SK-N-SH (cell line): ENCODE measurements around the gene WRAP73. TPM values are rescaled to one million over a fixed set of nuclear protein-coding genes. Genes with fewer than 3 reads are reported as not detected.

Experiments used
- CTCF ChIA-PET: fragments of 300-600, 350-600 bp; formaldehyde crosslinking; extraction: SDS; loops from one replicate; lab custom pipeline; 2021; lab: Yijun Ruan, JAX
- POLR2A ChIA-PET: fragments of 350-600 bp; sonication (Branson Sonifier 250); formaldehyde crosslinking; extraction: SDS; loops from one replicate; lab custom pipeline; 2020; ENCODE audit warnings: antibody characterized with exemption, inconsistent platforms; lab: Yijun Ruan, JAX
- DNase-seq: peaks from one replicate; pipeline ENCODE4 v3.0.0; 2012
- H2AFZ ChIP-seq: fragments of 200-600 bp; sonication (generic); 2 replicates; pipeline ENCODE4 v1.8.1; 2016; ENCODE audit warnings: antibody characterized with exemption, mild to moderate bottlenecking, low read depth
- H3F3A ChIP-seq: fragments of 200-600 bp; sonication (generic); replicated peaks from 2 replicates; pipeline ENCODE3; 2016; ENCODE audit warnings: antibody characterized with exemption, mild to moderate bottlenecking; ENCODE audit not compliant: insufficient read depth
- H3K27ac ChIP-seq, 2 experiments: fragments of 200-500 bp in 1 of 2; fragments of 200-600 bp in 1 of 2; sonication (Bioruptor generic) in 1 of 2; sonication (generic), shearing (Covaris generic) in 1 of 2; 2 replicates each; pipeline versions ENCODE4 v1.5.1 to v1.6.1; 2014 to 2016; ENCODE audit warnings: low read depth in 2 of 2, inconsistent platforms in 1 of 2, low read length in 1 of 2, mild to moderate bottlenecking in 1 of 2, mixed read lengths in 1 of 2
- H3K27me3 ChIP-seq: fragments of 200-600 bp; sonication (generic), shearing (Covaris generic); 2 replicates; pipeline ENCODE4 v1.6.1; 2016; ENCODE audit warnings: mixed run types; ENCODE audit not compliant: insufficient read depth
- H3K36me3 ChIP-seq, 2 experiments: fragments of 200-500 bp in 1 of 2; fragments of 200-600 bp in 1 of 2; sonication (Bioruptor generic) in 1 of 2; sonication (generic) in 1 of 2; replicated peaks in 1 of 2; 2 replicates each; pipeline versions ENCODE3 to v1.5.1; 2014 to 2016; ENCODE audit warnings: low read length in 1 of 2, mild to moderate bottlenecking in 1 of 2; ENCODE audit not compliant: insufficient read depth in 2 of 2, control insufficient read depth in 1 of 2
- H3K4me1 ChIP-seq, 2 experiments: fragments of 200-500 bp in 1 of 2; fragments of 200-600 bp in 1 of 2; sonication (Bioruptor generic) in 1 of 2; sonication (generic), shearing (Covaris generic) in 1 of 2; 2 replicates each; pipeline versions ENCODE4 v1.5.1 to v1.6.1; 2014 to 2016; ENCODE audit warnings: low read depth in 1 of 2, low read length in 1 of 2, mixed run types in 1 of 2; ENCODE audit not compliant: insufficient read depth in 2 of 2, control insufficient read depth in 1 of 2
- H3K4me2 ChIP-seq: fragments of 200-600 bp; sonication (generic), shearing (Covaris generic); 2 replicates; pipeline ENCODE4 v1.6.1; 2017; ENCODE audit warnings: mixed run types
- H3K4me3 ChIP-seq, 2 experiments: fragments of 200-500 bp in 1 of 2; fragments of 200-600 bp in 1 of 2; sonication (Bioruptor generic) in 1 of 2; sonication (generic), shearing (Covaris generic) in 1 of 2; 2 replicates each; pipeline versions ENCODE4 v1.5.1 to v1.8.1; 2014 to 2016; ENCODE audit warnings: low read depth in 2 of 2, inconsistent platforms in 1 of 2, low read length in 1 of 2, mild to moderate bottlenecking in 1 of 2, mixed read lengths in 1 of 2, moderate library complexity in 1 of 2
- H3K79me2 ChIP-seq: fragments of 200-600 bp; sonication (generic); 2 replicates; pipeline ENCODE4 v1.8.1; 2017; ENCODE audit warnings: mild to moderate bottlenecking; ENCODE audit not compliant: insufficient read depth
- H3K9ac ChIP-seq: fragments of 200-600 bp; sonication (generic); 2 replicates; pipeline ENCODE4 v1.6.1; 2017; ENCODE audit warnings: mixed run types
- H3K9me2 ChIP-seq: fragments of 200-600 bp; sonication (generic); 2 replicates; pipeline ENCODE4 v1.6.1; 2017; ENCODE audit warnings: mixed run types
- H3K9me3 ChIP-seq: fragments of 200-600 bp; sonication (generic); 2 replicates; pipeline ENCODE4 v1.6.1; 2017; ENCODE audit warnings: mixed run types, mild to moderate bottlenecking, moderate library complexity
- H4K20me1 ChIP-seq: fragments of 200-600 bp; sonication (generic); 2 replicates; pipeline ENCODE4 v1.6.1; 2017; ENCODE audit warnings: mild to moderate bottlenecking, mixed run types; ENCODE audit not compliant: insufficient read depth
- FOXM1 ChIP-seq: IDR thresholded peaks from 2 replicates; pipeline ENCODE4 v1.4.0; 2012; ENCODE audit warnings: low read depth, mild to moderate bottlenecking
- GATA2 ChIP-seq: sonication (generic); formaldehyde crosslinking; IDR thresholded peaks from 2 replicates; pipeline ENCODE4 v1.5.0; 2020; ENCODE audit warnings: mild to moderate bottlenecking, missing genetic modification reagents
- IRF3 ChIP-seq: fragments of 150-350 bp; IDR thresholded peaks from 2 replicates; pipeline ENCODE4 v1.6.1; 2016; ENCODE audit warnings: mild to moderate bottlenecking, low read depth, low read length
- NFIC ChIP-seq: IDR thresholded peaks from 2 replicates; pipeline ENCODE4 v1.4.0; 2012; ENCODE audit warnings: borderline replicate concordance
- NRF1 ChIP-seq: IDR thresholded peaks from 2 replicates; pipeline ENCODE4 v1.6.1; 2012; ENCODE audit warnings: low read depth, mild to moderate bottlenecking, low read length
- RCOR1 ChIP-seq: fragments of 150-350 bp; IDR thresholded peaks from 2 replicates; pipeline ENCODE4 v1.6.1; 2017; ENCODE audit warnings: antibody characterized with exemption, low read length
- REST ChIP-seq: IDR thresholded peaks from 2 replicates; pipeline ENCODE4 v1.6.1; 2012; ENCODE audit warnings: mild to moderate bottlenecking, low read depth, low read length, moderate library complexity
- RXRA ChIP-seq: IDR thresholded peaks from 2 replicates; pipeline ENCODE4 v1.4.0; 2012; ENCODE audit warnings: low read depth, mild to moderate bottlenecking, borderline replicate concordance
- SIN3A ChIP-seq: IDR thresholded peaks from 2 replicates; pipeline ENCODE4 v1.6.1; 2012; ENCODE audit warnings: low read depth, mild to moderate bottlenecking, low read length, moderate library complexity, borderline replicate concordance
- TCF12 ChIP-seq: IDR thresholded peaks from 2 replicates; pipeline ENCODE4 v1.4.0; 2012
- YY1 ChIP-seq: IDR thresholded peaks from 2 replicates; pipeline ENCODE4 v1.4.0; 2012; ENCODE audit warnings: low read depth, mild to moderate bottlenecking
- WGBS: methylation state at CpG from one replicate; pipeline ENCODE4 v1.1.6; 2017; ENCODE audit warnings: low lambda C conversion rate; 5-methylcytosine and 5-hydroxymethylcytosine counted together
- polyA plus RNA-seq, 3 experiments: library from polyadenylated mRNA; depleted of rRNA; stranded (reverse); fragments of >200 nt; gene quantifications; 2 replicates each; pipeline ENCODE4 v1.2.3, GENCODE V29; 2012

The WRAP73 gene
- polyA plus RNA-seq, 1 of the 3 experiments (the other 2 are of a cell fraction), result 61.9 TPM

- Histone ChIP-seq H3K4me1 (peaks cover 0 to 23% of the 10 kb centered on the region in 2 experiments; a peak in 1 of 4 replicates), H4K20me1 (no peaks in the 10 kb centered on the region), H3K79me2 (no peaks in the 10 kb centered on the region), H3K4me3 (no peak overlapping the region), H3K36me3 (no peaks in the 10 kb centered on the region), H3K9ac (no peak overlapping the region), H3K27ac (no peak overlapping the region), H3K9me2 (no peaks in the 10 kb centered on the region), H3K9me3 (no peaks in the 10 kb centered on the region), H3K4me2 (no peak overlapping the region), H2AFZ (no peak overlapping the region), H3F3A (no peaks in the 10 kb centered on the region), H3K27me3 (no peaks in the 10 kb centered on the region)
- TF ChIP-seq TCF12, result no peak
- TF ChIP-seq NFIC, result no peak
- no peak for TF ChIP-seq FOXM1
- TF ChIP-seq GATA2, result no peak
- TF ChIP-seq RXRA, result no peak
- TF ChIP-seq RCOR1, result no peak
- DNase-seq, result no peak
- POLR2A ChIA-PET, result no interaction called here
- CTCF ChIA-PET, result interaction anchor here (1.1 to 2.2 kb wide), 2 partner anchors 19 to 111 kb away, joined by 4 to 7 read pairs; no protein-coding TSS in a partner anchor
- 74% methylated on average over 10 of the region's 16 CpGs for WGBS
These were observed 48.2 kb downstream of the WRAP73 start for GRCh38 chr1:3601743-3602142.

- Histone ChIP-seq H2AFZ (no peak overlapping the region), H3K9me2 (no peaks in the 10 kb centered on the region), H3K9me3 (no peaks in the 10 kb centered on the region)
- CTCF ChIA-PET, result interaction anchor here (0.7 to 3.0 kb wide), 9 partner anchors 10 to 83 kb away, joined by 3 to 17 read pairs (median 4); partner anchors contain the start of gene MEGF6
- no peak for TF ChIP-seq NFIC
- no peak for TF ChIP-seq YY1
- no peak for TF ChIP-seq SIN3A
- TF ChIP-seq TCF12, result no peak
- no peak for TF ChIP-seq REST
- TF ChIP-seq NRF1, result no peak
- no peak for TF ChIP-seq IRF3
- no peak for TF ChIP-seq RXRA
- TF ChIP-seq, all 33 proteins: peak for 0
- H3K27ac ChIP-seq, result peak overlapping the region in 1 of 2 experiments; percentile 74; a peak in 1 of 4 replicates
- H3K4me1 ChIP-seq, result peaks cover 0 to 23% of the 10 kb centered on the region in 2 experiments; a peak in 1 of 4 replicates
- H3K4me3 ChIP-seq, result no peak overlapping the region
- no peaks in the 10 kb centered on the region for H3K36me3 ChIP-seq
- H3F3A ChIP-seq, result no peaks in the 10 kb centered on the region
- DNase-seq, result no peak
- POLR2A ChIA-PET, result no interaction called here
- H3K27me3 ChIP-seq, result no peaks in the 10 kb centered on the region
- H3K79me2 ChIP-seq, result no peaks in the 10 kb centered on the region
- 58% methylated on average over 3 of the region's 10 CpGs for WGBS
- H4K20me1 ChIP-seq, result no peaks in the 10 kb centered on the region
- no peak overlapping the region for H3K9ac ChIP-seq
- H3K4me2 ChIP-seq, result no peak overlapping the region
These were observed 49.5 kb downstream of the WRAP73 start for GRCh38 chr1:3600354-3600753.
